ACC112 (cell line): Measurements from ENCODE around the gene OSBPL3.

Source experiments
- H2AFZ ChIP-seq: fragments of 200-600 bp; sonication (generic); one replicate; pipeline ENCODE4 v1.6.0; 2017; ENCODE audit warnings: antibody characterized with exemption, low read length; ENCODE audit not compliant: unreplicated experiment
- H3K27ac ChIP-seq: fragments of 200-600 bp; sonication (generic); 2 replicates; pipeline ENCODE4 v1.5.1; 2014; ENCODE audit warnings: low read depth, mild to moderate bottlenecking, antibody characterized with exemption, low read length, moderate library complexity
- H3K27me3 ChIP-seq: fragments of 200-600 bp; sonication (generic); 2 replicates; pipeline ENCODE4 v1.6.1; 2014; ENCODE audit warnings: mild to moderate bottlenecking, antibody characterized with exemption, low read length, moderate library complexity, mixed read lengths; ENCODE audit not compliant: insufficient read depth
- H3K36me3 ChIP-seq: fragments of 200-600 bp; sonication (generic); 2 replicates; pipeline ENCODE4 v1.6.1; 2016; ENCODE audit warnings: mild to moderate bottlenecking, antibody characterized with exemption, low read length, moderate library complexity, mixed read lengths; ENCODE audit not compliant: insufficient read depth
- H3K4me1 ChIP-seq: fragments of 200-600 bp; sonication (generic); one replicate; pipeline ENCODE4 v1.6.1; 2016; ENCODE audit warnings: low read length, mixed read lengths; ENCODE audit not compliant: insufficient read depth, unreplicated experiment, control insufficient read depth
- H3K4me3 ChIP-seq: fragments of 200-600 bp; sonication (generic); 2 replicates; pipeline ENCODE4 v1.5.1; 2014; ENCODE audit warnings: mild to moderate bottlenecking, low read depth, low read length
- H3K79me2 ChIP-seq: fragments of 200-600 bp; sonication (generic); one replicate; pipeline ENCODE4 v1.6.0; 2016; ENCODE audit warnings: low read length; ENCODE audit not compliant: control insufficient read depth, unreplicated experiment, insufficient read depth

Gene OSBPL3

GRCh38 chr7:24920451-24921361 is 59.3 kb downstream of the OSBPL3 start:
- no peaks in the 10 kb centered on the region for H3K36me3 ChIP-seq
- H3K27me3 ChIP-seq: no peaks in the 10 kb centered on the region
- H3K4me1 ChIP-seq: peaks cover 34% of the 10 kb centered on the region
- H3K79me2 ChIP-seq: peaks cover 30% of the 10 kb centered on the region
- no peak overlapping the region for H3K4me3 ChIP-seq
- no peak overlapping the region for H2AFZ ChIP-seq
- no peak overlapping the region for H3K27ac ChIP-seq

DNA sequence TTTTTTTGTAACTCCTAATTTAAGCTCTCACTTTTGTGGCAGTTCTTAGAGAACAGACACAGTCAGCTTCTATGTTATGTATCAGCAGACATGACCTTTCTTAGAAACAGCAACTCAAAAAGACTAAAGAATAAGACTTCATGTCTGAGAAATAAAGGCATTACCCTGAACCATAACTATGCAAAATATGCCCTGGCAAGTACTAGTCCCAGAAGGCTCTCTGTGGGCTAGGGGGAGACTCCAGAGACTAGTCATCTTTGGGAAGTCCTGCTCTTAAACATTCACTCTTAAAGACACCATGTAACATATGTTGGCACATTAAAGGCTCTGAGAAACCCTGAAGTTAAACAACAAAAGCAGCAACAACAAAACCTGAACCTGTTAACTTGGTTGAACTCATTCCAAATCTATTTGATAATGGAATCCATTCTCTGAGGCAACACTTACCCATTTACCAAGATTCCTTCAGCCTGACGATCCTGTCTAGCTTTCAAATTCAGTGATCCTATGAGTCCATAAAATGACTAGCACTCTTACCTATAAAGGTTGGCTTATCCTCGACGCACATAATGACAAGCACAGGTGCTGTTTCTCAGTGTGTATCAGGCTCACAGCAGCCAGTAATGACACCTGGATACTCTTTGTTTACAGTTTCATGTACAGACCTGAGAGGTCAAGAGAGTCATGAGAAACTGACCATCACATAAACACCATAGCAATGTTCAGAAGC is 62.3 kb downstream of the OSBPL3 start:
- no peak overlapping the region for H3K4me3 ChIP-seq
- H3K36me3 ChIP-seq: no peaks in the 10 kb centered on the region
- H3K27me3 ChIP-seq: no peaks in the 10 kb centered on the region
- H3K27ac ChIP-seq: no peak overlapping the region
- H2AFZ ChIP-seq: no peak overlapping the region
- peaks cover 40% of the 10 kb centered on the region for H3K79me2 ChIP-seq
- peaks cover 30% of the 10 kb centered on the region for H3K4me1 ChIP-seq

GRCh38 chr7:24916463-24917040 is 63.4 kb downstream of the OSBPL3 start:
- Histone ChIP-seq H3K79me2 (peaks cover 45% of the 10 kb centered on the region), H3K36me3 (no peaks in the 10 kb centered on the region), H3K27me3 (no peaks in the 10 kb centered on the region), H3K4me3 (no peak overlapping the region), H3K27ac (no peak overlapping the region), H2AFZ (no peak overlapping the region), H3K4me1 (peaks cover 19% of the 10 kb centered on the region)

DNA sequence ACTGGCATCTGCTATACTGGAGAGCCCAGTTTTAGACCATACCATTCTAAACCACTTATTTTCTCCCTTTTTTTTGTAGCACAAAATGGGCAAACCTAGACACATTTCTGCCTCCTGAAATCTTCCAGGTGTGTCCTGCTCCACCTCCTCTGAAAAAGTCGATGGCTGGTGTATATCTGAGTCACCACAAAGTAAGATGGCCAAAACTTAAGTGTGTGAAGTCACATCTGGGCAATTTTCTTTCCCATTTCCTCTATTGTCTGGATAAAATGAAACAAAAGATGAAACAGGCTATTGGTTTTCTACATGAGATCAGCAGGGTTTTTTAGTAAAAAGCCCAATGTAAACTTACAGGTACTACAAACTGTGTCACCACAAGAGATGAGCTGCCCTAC is 65.5 kb downstream of the OSBPL3 start:
- no peak overlapping the region for H3K27ac ChIP-seq
- H3K79me2 ChIP-seq: peaks cover 34% of the 10 kb centered on the region
- no peak overlapping the region for H3K4me3 ChIP-seq
- H2AFZ ChIP-seq: no peak overlapping the region
- no peaks in the 10 kb centered on the region for H3K27me3 ChIP-seq
- H3K4me1 ChIP-seq: peaks cover 18% of the 10 kb centered on the region
- H3K36me3 ChIP-seq: no peaks in the 10 kb centered on the region

DNA sequence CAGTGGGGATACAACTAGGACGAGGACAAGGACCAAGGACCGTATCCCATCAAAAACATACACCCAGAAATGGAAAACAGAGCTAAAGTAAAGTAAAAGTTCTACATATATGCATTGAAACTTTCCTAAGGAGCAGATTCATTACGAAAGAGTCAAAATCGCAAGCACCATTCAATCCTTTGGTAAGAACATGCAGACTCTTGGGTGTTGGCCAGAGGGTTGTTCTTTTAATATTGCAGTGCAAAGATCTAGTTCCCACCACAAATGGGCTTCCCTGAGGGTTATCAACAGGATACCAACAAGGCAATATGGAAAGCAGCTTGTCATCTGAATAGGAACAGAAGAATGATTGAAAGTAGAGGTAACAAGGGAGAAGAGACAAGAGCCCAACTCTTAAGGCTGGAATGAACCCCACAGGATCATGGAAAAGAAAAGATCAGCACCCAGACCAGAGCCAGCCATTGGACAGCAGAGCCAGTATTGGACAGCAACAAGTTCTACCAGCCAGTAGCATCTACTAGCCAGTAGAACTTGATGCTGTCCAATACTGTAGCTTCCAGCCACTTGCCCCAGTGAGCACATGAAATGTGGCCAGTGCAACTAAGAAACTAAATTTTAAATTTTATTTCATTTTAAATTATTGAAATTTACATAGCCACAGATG is 66.0 kb downstream of the OSBPL3 start:
- Histone ChIP-seq H3K79me2 (peaks cover 33% of the 10 kb centered on the region), H3K4me1 (peaks cover 22% of the 10 kb centered on the region)

DNA sequence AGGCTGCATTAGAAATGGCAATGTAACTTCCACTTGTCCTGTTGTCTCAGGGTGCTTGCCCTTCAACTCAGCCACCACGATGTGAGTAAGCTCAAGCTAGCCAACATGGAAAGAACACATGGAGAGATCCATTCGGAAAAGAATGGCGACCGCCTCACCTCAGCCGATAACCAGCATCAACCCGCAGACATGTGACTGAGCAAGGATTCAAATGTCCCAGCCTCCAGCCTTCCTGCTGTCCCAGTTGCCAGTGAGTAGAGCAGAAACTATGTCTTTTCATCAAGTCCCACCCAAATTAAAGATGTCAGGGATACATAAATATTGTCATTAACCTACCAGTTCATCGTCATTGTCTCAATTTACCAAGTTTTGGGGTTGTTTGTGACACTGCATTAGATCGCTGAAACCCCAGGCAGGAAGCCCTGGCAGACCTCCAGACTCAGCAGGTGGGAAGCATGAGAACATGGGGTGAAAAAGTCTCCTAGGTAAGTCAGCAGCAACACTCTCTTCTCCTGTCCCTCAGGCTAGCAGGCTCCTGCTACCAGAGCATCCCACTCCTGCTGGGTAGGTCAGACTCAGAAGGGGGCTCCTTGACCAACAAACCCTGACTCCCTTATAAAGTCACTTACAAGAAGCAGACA is 67.0 kb downstream of the OSBPL3 start:
- Histone ChIP-seq H2AFZ (no peak overlapping the region), H3K27ac (no peak overlapping the region), H3K4me1 (peaks cover 29% of the 10 kb centered on the region), H3K27me3 (no peaks in the 10 kb centered on the region), H3K36me3 (no peaks in the 10 kb centered on the region), H3K79me2 (peaks cover 30% of the 10 kb centered on the region), H3K4me3 (no peak overlapping the region)

More for the DNA sequence above, 66.0 kb downstream of the OSBPL3 start:
- no peak overlapping the region for H3K4me3 ChIP-seq
- H3K27ac ChIP-seq: no peak overlapping the region
- no peaks in the 10 kb centered on the region for H3K27me3 ChIP-seq
- H2AFZ ChIP-seq: no peak overlapping the region
- no peaks in the 10 kb centered on the region for H3K36me3 ChIP-seq

DNA sequence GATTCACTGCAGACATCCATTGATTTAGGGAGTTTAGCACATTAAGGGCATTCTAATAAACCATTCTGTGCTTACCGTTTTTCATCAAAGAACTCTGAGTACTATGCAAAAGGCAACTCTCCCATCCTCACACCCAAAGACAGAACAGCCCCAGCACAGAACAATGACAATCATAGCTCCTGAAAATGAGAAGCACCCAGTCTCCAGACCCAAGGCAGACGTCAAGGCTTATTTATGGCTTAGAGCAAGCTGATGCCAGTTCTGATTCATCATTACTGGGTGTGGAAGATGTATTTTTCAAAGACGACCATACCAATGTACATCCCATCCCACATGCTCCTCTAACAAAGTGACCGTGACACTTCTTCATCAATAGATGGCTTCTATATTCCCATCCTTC is 67.6 kb downstream of the OSBPL3 start:
- Histone ChIP-seq H3K27ac (no peak overlapping the region), H3K36me3 (no peaks in the 10 kb centered on the region), H3K79me2 (peaks cover 27% of the 10 kb centered on the region), H3K4me3 (no peak overlapping the region), H2AFZ (no peak overlapping the region), H3K4me1 (peaks cover 29% of the 10 kb centered on the region), H3K27me3 (no peaks in the 10 kb centered on the region)

DNA sequence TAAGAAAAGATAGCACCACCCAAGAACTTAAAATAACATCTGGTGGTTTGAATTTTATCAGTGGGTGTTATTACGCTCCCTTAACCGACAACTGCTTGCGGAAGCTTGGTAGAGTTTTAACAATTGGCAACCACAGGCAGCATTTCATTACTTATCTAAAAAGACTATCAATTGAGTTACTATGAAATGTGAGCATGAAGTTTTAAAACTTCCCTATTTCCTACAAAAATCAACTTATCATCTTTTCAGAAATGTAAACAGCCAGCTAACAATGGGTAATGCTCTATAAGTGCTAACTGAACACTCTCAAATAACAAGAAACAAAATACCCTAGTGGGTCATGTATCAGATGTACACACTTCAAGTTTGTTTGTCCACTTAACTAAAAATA is 68.8 kb downstream of the OSBPL3 start:
- H3K4me3 ChIP-seq: no peak overlapping the region

DNA sequence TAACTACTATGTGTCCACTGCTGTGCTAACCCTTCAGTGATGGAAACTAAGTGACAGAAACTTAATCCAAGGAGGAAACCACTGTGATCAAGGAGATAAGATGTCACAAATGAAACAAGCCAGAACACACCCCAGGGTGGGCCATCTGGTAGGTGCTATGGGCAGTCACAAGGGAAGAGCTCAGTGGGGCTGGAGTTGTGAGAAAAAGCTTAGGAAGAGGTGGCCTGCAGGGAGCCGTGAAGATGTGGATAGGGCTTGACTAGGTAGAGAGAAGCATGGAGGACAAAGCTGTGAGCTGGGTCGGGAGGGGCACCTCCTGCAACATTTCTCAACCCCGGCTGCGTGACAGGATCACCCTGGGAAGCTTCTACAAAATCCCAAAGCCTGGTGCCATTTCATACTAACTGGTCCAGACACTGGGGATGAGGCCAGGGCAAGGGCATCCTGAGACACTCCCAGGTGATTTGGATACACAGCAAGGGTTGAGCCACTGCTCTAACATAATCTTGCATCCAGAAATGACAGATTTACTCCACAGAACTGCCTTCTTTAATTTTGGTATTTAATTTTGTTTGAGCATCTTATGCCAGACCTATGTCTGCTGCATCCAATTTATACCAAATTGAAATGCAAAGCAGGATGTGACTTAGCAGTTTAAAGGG is 69.3 kb downstream of the OSBPL3 start:
- no peak overlapping the region for H3K4me3 ChIP-seq
- H3K4me1 ChIP-seq: peaks cover 45% of the 10 kb centered on the region
- no peaks in the 10 kb centered on the region for H3K36me3 ChIP-seq
- no peaks in the 10 kb centered on the region for H3K27me3 ChIP-seq
- no peak overlapping the region for H3K27ac ChIP-seq
- H2AFZ ChIP-seq: no peak overlapping the region
- H3K79me2 ChIP-seq: peaks cover 25% of the 10 kb centered on the region

More for the DNA sequence above, 68.8 kb downstream of the OSBPL3 start:
- Histone ChIP-seq H3K27me3 (no peaks in the 10 kb centered on the region), H3K36me3 (no peaks in the 10 kb centered on the region), H3K27ac (no peak overlapping the region), H3K79me2 (peaks cover 27% of the 10 kb centered on the region), H2AFZ (no peak overlapping the region), H3K4me1 (peaks cover 40% of the 10 kb centered on the region)
